Upper lobe of left lung (tissue), 4 donors: Measurements from ENCODE around the gene SPDYE6.

Source experiments
- CTCF ChIP-seq, 6 experiments: fragments of 450-650 bp in 4 of 6; fragments of 200-600 bp in 2 of 6; sonication (generic) in 2 of 6; IDR thresholded peaks; one replicate each; pipeline ENCODE4 v1.5.1; 2016 to 2019; ENCODE audit warnings: antibody characterized with exemption in 6 of 6
- POLR2A ChIP-seq, 4 donors: fragments of 450-650 bp; IDR thresholded peaks; one replicate each; pipeline ENCODE4 v1.5.1; 2016 to 2017; ENCODE audit warnings: antibody characterized with exemption in 4 of 4, mild to moderate bottlenecking in 2 of 4
- POLR2AphosphoS5 ChIP-seq, 2 donors: sonication (generic); formaldehyde crosslinking; IDR thresholded peaks; one replicate each; pipeline ENCODE4 v1.5.1; 2017; ENCODE audit warnings: antibody characterized with exemption in 2 of 2

GRCh38 chr7:102387064-102387463, 30.8 kb upstream of the SPDYE6 start:
- no peak for TF ChIP-seq CTCF (IDR thresholded peaks at IDR 0.05)
- TF ChIP-seq POLR2A (IDR thresholded peaks at IDR 0.05), result no peak
- no peak for TF ChIP-seq POLR2AphosphoS5 (IDR thresholded peaks at IDR 0.05)
